ENCODE data around the gene OSCP1. TPM values are rescaled to one million over a fixed set of nuclear protein-coding genes. Genes with fewer than 3 reads are reported as not detected.

OSCP1 gene
- total and polyA plus RNA-seq, 2 experiments from 2014 or later, result 2.2 to 2.6 TPM

DNA sequence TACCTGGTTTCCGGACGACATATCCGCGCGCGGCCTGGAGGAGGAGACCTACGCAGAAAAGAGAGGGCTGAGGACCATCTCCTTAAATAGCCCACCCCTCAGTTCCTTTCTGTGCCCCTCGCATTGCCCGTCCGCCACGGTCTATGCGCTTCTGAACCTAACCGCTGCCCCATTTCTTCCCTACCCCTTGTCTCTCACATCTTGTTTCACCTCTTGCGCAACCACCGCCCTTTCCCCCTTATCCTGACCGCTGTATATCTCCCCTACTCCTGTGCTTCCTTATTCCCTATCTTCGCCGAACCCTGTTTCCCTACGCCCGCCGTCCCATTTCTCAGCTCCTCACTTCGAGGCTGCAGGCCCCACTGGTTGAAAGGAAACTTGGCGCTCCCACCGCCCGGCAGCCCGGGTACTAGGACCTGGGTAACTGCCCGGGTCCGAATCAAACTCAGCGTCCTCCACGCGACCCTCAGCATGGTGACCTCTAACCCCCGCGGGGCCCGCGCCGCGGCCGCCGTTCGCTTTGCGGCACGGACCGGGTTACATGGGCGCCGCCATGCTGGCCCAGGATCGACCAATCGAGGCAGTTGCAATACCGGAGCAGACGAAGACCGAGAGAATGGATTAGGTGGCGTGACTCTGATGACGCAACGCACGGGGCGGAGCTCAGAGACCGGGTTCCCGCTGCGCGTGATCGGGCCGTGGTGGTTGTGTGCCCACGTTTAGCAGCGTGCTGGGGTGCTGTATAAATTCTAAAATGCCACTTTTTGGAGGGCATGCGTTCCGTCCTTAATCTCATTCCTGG lies 13.8 kb upstream of the OSCP1 start, which contains the start of gene MRPS15 (continued):
- TF ChIP-seq, protein P1, sequence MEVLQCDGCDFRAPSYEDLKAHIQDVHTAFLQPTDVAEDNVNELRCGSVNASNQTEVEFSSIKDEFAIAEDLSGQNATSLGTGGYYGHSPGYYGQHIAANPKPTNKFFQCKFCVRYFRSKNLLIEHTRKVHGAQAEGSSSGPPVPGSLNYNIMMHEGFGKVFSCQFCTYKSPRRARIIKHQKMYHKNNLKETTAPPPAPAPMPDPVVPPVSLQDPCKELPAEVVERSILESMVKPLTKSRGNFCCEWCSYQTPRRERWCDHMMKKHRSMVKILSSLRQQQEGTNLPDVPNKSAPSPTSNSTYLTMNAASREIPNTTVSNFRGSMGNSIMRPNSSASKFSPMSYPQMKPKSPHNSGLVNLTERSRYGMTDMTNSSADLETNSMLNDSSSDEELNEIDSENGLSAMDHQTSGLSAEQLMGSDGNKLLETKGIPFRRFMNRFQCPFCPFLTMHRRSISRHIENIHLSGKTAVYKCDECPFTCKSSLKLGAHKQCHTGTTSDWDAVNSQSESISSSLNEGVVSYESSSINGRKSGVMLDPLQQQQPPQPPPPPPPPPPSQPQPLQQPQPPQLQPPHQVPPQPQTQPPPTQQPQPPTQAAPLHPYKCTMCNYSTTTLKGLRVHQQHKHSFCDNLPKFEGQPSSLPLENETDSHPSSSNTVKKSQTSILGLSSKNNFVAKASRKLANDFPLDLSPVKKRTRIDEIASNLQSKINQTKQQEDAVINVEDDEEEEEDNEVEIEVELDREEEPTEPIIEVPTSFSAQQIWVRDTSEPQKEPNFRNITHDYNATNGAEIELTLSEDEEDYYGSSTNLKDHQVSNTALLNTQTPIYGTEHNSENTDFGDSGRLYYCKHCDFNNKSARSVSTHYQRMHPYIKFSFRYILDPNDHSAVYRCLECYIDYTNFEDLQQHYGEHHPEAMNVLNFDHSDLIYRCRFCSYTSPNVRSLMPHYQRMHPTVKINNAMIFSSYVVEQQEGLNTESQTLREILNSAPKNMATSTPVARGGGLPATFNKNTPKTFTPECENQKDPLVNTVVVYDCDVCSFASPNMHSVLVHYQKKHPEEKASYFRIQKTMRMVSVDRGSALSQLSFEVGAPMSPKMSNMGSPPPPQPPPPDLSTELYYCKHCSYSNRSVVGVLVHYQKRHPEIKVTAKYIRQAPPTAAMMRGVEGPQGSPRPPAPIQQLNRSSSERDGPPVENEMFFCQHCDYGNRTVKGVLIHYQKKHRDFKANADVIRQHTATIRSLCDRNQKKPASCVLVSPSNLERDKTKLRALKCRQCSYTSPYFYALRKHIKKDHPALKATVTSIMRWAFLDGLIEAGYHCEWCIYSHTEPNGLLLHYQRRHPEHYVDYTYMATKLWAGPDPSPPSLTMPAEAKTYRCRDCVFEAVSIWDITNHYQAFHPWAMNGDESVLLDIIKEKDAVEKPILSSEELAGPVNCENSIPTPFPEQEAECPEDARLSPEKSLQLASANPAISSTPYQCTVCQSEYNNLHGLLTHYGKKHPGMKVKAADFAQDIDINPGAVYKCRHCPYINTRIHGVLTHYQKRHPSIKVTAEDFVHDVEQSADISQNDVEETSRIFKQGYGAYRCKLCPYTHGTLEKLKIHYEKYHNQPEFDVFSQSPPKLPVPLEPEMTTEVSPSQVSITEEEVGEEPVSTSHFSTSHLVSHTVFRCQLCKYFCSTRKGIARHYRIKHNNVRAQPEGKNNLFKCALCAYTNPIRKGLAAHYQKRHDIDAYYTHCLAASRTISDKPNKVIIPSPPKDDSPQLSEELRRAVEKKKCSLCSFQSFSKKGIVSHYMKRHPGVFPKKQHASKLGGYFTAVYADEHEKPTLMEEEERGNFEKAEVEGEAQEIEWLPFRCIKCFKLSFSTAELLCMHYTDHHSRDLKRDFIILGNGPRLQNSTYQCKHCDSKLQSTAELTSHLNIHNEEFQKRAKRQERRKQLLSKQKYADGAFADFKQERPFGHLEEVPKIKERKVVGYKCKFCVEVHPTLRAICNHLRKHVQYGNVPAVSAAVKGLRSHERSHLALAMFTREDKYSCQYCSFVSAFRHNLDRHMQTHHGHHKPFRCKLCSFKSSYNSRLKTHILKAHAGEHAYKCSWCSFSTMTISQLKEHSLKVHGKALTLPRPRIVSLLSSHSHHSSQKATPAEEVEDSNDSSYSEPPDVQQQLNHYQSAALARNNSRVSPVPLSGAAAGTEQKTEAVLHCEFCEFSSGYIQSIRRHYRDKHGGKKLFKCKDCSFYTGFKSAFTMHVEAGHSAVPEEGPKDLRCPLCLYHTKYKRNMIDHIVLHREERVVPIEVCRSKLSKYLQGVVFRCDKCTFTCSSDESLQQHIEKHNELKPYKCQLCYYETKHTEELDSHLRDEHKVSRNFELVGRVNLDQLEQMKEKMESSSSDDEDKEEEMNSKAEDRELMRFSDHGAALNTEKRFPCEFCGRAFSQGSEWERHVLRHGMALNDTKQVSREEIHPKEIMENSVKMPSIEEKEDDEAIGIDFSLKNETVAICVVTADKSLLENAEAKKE (CRISPR knock-in tag; IDR thresholded peaks at IDR 0.05), result no peak

- peak overlapping the region; percentile 75 for H3K4me2 ChIP-seq
- 0 out of 2 replicates have a peak, but pooled peaks cover 5% of the 10 kb centered on the region for H4K20me1 ChIP-seq (replicated peaks; ENCODE audit: insufficient read depth)
- peak overlapping the region; percentile 90; the same call in 1 of the 2 replicates for H2AFZ ChIP-seq
- H3K27me3 ChIP-seq (ENCODE audit: insufficient read depth), result peaks cover 38% of the 10 kb centered on the region
- ATAC-seq, result peak; percentile 30
- H3K4me3 ChIP-seq, result peak overlapping the region; percentile 99
- H3K79me2 ChIP-seq (replicated peaks; ENCODE audit: insufficient read depth), result peaks cover 7% of the 10 kb centered on the region; the same call in 1 of the 2 replicates
- H3F3A ChIP-seq (replicated peaks; ENCODE audit: low read depth), result peaks cover 5% of the 10 kb centered on the region
- Mint-ChIP-seq H3K27ac (peak overlapping the region; percentile 98), H3K4me3 (peak overlapping the region; percentile 97), H3K27me3 (ENCODE audit: insufficient read depth, low read depth, poor library complexity) (peaks cover 41% of the 10 kb centered on the region), H3K9me3 (no peaks in the 10 kb centered on the region), H3K36me3 (ENCODE audit: low read depth) (peaks cover 44% of the 10 kb centered on the region), H3K4me1 (peaks cover 23% of the 10 kb centered on the region)
- H3K4me1 ChIP-seq (ENCODE audit: insufficient read depth), result peaks cover 12% of the 10 kb centered on the region; the same call in 1 of the 2 replicates
- H3K9me2 ChIP-seq (ENCODE audit: insufficient read depth), result no peaks in the 10 kb centered on the region
- no peak for DNase-seq (ENCODE audit: low spot score)
- peaks cover 12% of the 10 kb centered on the region; the same call in 1 of the 2 replicates for H3K36me3 ChIP-seq (ENCODE audit: insufficient read depth)
- peak overlapping the region; percentile 96 for H3K27ac ChIP-seq (ENCODE audit: low read depth)
- TF ChIP-seq ZNF114 (CRISPR knock-in tag; IDR thresholded peaks at IDR 0.05) (no peak), NANOG (IDR thresholded peaks at IDR 0.05; ENCODE audit: borderline replicate concordance) (no peak), JUNB (IDR thresholded peaks at IDR 0.05; ENCODE audit: unreplicated experiment) (no peak), STAT1 (IDR thresholded peaks at IDR 0.05; ENCODE audit: unreplicated experiment) (no peak), POLR2AphosphoS5 (IDR thresholded peaks at IDR 0.05; ENCODE audit: low read depth) (no peak), ZNF331 (CRISPR knock-in tag; IDR thresholded peaks at IDR 0.05; ENCODE audit: low read depth) (no peak)
- TF ChIP-seq, protein P2, sequence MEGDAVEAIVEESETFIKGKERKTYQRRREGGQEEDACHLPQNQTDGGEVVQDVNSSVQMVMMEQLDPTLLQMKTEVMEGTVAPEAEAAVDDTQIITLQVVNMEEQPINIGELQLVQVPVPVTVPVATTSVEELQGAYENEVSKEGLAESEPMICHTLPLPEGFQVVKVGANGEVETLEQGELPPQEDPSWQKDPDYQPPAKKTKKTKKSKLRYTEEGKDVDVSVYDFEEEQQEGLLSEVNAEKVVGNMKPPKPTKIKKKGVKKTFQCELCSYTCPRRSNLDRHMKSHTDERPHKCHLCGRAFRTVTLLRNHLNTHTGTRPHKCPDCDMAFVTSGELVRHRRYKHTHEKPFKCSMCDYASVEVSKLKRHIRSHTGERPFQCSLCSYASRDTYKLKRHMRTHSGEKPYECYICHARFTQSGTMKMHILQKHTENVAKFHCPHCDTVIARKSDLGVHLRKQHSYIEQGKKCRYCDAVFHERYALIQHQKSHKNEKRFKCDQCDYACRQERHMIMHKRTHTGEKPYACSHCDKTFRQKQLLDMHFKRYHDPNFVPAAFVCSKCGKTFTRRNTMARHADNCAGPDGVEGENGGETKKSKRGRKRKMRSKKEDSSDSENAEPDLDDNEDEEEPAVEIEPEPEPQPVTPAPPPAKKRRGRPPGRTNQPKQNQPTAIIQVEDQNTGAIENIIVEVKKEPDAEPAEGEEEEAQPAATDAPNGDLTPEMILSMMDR (conservative IDR thresholded peaks at IDR 0.05; ENCODE audit: low read depth in 2 of 2), result no peak
Measured at GRCh38 chr1:36463463-36463802, 13.2 kb upstream of the OSCP1 start.
